Measurements from ENCODE around the gene MAD2L2.
A peak's percentile ranks its signal among the peaks of the same experiment; 100 is the strongest.

Gene MAD2L2

GRCh38 chr1:11704691-11705475 lies 23.9 kb upstream of the MAD2L2 start:
- DNase-seq = no peak

GRCh38 chr1:11704194-11704529 lies 23.2 kb upstream of the MAD2L2 start:
- DNase-seq = no peak

GRCh38 chr1:11703357-11704193 lies 22.6 kb upstream of the MAD2L2 start:
- no peak for DNase-seq

GRCh38 chr1:11701981-11702803 lies 21.2 kb upstream of the MAD2L2 start:
- DNase-seq = no peak

DNA sequence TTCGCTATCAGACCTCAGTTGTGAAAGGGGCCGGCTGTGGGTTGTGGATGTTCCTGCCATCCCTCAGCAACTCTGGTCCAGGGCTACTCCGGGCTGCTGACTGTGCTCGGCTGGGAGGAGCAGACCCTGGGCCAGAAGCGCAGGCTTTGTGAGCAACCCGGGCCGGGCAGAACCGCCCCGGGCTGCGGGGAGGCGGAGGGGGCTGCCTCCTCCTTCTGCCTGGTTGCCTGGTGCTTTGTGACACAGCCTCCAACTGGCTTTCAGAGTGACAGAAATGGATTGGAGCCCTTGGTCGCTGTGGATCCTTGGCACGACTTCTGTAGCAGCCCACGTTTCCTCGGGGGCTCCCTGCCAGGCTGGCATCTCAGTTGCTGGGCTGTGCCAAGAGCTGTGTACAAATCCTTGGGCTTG lies 20.6 kb upstream of the MAD2L2 start:
- no peak for DNase-seq

DNA sequence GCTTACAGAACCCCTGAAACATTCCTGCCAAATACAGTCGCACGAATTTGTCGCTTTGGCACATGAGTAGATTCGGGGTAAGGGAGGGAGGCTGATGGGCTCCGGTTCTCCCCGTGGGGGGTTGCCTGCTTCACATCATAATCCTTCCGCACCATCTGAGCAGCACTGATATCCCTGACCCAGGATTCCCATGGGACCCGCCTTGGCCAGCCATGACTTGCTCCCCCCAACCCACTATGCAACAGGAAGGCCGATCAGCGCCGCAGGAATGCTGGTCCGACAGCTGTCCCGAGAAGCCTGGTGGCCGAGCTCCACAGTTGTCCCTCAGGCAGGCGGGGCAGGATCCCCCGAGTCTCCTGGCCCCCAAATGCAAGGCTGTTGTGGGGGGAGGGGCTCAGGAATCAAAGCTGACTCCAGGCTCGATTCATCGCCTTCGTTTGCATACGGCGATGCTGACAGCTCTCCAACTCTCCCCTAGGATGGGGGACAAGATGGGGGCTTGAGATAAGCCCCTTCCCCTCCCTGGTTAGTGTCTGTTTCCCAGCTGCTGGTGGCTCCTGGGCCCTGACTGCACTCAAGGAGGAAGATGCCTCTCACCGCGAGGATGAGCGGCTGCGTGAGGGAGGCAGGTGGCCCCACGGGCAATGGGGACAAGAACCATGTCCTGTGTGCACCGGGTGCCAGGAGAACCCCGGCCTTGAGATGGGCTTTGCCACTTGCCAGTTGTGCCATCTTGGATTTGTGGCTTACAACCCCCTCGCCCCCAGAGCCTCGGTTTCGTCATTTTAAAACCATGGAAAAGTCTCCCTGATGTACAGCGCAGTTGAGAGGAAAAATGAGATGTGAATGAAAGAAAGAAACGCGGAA lies 19.9 kb upstream of the MAD2L2 start:
- peak; percentile 73 for DNase-seq

DNA sequence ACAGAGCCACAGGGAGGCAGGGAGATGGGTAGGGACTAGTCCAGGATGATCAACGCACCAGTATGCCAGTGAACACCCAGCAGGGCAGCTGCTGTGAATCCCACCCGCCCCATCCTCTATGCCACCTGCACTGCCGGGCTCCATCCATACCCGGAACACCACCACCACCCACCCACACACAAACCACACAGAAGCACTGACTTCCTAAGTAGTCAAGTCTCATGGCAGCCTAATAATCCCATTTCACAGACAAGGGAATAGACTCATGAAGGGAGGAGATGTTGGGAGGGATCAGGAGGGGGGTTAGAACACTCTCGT lies 16.9 kb upstream of the MAD2L2 start:
- DNase-seq = no peak

DNA sequence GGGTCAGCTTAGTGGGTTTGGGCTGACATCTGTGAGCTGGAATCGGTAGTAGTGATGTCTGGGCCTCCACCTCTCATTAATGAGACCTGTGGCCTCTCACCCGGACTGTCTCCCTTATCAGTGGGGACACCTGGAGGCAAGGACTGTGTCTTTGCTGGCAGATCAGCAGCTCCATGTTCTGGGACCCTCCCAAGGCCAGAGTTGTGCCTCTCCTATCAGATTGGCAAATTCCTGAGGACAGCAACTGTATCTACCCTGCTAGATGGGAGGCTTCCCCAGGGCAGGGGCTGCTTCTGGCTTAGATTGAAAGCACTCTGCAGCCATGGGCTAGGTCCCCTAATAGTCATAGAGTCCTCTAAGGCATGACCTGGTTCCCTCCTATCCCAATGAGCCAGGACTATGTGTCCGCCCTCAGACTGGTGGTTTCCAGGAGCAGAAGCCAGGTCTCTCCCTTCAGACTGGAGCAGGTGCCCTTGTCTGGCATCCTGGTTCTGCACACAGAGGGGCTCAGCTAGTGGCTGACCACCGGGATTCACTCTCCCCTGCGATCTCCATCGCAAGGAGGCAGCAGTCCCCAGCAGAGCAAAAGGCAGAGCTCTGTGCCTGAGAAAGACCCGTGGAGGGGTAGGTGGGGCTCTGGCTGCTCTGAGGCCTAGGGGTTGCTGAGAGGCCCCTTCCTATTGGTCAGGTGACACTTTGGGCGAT lies 16.4 kb upstream of the MAD2L2 start:
- DNase-seq = no peak

GRCh38 chr1:11695861-11696260 lies 14.9 kb upstream of the MAD2L2 start:
- DNase-seq = no peak

GRCh38 chr1:11693917-11694316 lies 13.0 kb upstream of the MAD2L2 start:
- DNase-seq = no peak

GRCh38 chr1:11693024-11693590 lies 12.2 kb upstream of the MAD2L2 start:
- DNase-seq = no peak

DNA sequence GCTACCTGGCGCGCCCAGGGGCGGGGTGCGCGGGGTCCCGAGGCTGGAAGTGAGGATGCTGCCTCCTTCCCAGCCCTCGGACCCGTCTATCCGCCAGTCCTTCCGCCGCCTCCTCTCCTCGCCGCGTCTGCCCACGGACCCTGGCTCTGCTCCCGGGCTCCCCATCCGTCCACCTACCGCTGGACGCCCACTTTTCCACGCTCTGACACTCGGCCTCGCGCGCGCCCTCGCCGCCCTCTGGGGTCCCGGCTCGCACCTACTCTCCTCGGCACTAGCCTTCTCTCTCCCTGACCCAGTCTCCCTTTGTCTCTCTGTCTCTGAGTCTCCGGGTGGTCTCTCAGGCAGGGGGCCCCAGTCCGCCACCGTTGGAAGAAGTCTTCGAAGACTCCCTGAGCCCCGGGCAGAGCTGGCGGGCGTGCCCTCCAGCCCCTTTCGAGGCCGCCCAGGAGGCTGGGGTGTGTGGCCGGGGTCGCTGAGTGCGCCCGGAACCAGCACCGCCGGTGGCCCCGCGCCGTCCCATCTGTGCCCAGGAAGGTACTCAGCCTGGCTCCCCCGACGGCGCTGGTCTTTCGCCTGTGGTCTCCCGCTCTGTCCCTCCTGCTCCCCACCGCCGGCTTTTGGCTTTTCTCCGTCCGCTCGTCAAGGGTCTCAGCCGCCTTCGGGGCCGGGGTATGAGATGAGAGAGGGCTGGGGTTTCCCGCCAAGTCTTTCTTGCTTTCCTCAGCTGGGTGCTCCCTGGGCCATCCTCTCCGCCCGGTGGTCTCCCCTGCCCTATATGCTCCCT lies 11.2 kb upstream of the MAD2L2 start:
- no peak for DNase-seq

DNA sequence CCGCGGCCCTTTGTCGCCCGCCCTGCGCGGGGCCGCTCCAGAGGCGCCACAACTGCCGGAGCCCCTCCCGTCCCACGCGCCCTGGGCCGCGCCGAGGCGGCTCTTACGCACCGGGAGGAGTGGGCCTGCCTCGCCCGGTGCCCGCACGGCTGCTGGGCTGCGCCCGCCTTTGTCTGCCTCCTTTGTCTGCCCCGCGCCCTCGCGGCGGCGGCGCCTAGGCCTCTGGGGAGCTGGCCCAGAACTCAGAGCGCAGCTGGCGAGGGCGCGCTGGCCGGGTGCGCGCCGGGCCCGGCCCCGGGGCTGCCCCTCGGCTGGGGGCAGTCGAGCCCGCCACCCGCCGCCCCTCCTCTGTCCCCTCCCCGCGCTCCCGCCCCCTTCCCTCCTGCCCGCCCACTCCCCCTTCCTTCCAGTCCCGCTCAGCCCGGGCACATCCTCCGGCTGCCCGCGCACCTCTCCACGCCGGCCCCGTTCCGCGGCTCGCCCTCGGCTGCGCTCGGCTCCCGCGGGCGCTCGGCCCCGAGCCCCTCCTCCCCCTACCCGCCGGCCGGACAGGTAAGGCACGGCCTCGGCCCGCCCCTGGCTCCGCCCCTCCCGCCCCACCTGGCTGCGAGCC lies 10.5 kb upstream of the MAD2L2 start, which contains the start of gene DRAXIN:
Gene DRAXIN, plus strand, starts transcription at position 409 of the 613 bp plus-strand sequence. CDS start 14,549 bp downstream, outside the sequence.
- no peak for DNase-seq

DNA sequence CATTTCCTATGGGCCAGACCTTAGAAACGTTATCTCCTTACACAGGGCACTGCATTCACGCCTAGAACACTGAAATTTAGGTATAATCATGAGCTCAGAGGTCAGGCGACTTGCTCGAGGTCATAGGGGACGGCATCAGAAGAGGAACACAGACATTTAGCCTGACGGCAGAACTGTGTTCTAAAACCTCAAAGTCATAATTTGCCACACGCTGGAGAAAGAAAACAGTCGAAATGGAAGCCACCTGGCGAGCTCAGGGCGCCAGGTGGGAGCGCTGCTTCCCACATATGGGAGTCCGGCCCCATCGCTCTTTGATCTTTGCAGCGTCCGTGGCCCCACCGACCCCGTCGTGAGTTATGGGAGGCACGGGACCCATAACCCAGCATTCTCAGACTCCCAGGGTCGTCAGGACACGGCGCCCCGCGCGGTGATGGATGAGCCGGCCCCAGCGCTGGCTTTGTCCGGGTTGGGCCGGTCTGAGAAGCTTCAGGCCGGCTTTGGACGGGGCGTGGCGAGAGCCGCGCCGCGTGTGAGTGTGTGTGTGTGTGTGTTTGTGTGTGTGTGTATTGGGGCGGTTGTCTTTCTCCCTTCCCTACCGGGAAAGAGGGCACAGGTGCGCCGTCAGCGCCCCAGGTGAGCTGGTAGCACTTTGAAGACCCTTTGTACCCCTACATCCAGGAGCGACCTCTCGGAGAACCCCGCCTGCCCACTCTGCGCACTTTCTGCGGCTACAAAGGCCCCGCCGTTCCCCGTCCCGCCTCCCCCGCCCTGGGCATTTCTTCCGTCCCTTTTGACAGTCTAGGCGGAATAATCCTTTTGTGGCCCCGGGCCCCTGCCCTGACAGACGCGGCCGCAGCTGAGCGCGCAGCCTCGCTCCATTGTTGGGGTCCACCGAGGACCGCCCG lies 9.7 kb upstream of the MAD2L2 start:
- no peak for DNase-seq

DNA sequence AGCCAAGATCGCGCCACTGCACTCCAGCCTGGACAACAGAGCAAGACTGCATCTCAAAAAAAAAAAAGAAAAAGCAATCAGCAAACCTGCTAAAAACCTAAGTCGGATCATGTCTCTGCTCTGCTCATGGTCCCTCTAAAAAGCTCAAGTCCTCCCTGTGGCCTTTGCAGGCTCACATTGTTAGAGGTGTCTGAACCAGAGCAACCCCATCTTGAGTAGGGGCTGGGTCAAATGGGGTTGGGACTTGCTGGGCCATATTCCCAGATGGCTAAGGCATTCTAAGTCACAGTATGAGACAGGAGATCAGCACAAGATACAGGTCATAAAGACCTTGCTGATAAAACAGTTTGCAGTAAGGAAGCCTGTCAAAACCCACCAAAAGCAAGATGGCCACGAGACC lies 7.6 kb upstream of the MAD2L2 start:
- no peak for DNase-seq

GRCh38 chr1:11685210-11685752 lies 4.3 kb upstream of the MAD2L2 start:
- no peak for DNase-seq

DNA sequence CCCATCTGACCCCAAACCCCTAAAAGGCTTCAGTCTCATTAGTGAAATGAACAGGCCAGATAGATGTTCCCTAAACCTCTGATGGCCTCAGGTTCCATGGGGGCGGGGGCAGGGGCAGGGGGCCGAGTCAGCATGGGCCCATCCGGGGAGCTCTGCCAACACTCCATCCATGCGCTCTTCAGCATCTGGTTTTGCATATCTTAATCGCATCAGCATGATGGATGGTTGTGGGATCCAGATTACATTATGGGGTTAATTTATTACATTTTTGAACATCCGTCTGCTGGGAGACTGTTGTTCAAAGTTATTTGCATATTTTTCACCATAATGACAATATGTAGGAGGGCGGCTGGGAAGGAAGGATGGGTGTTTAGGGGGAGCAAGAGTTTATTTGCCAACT lies 3.1 kb upstream of the MAD2L2 start:
- no peak for DNase-seq

GRCh38 chr1:11682799-11683198 lies 1.9 kb upstream of the MAD2L2 start:
- DNase-seq = no peak

- no peak for DNase-seq
Observed at GRCh38 chr1:11682287-11682771, 1.4 kb upstream of the MAD2L2 start.

All from NCI-H524 treated with DMSO at 0.1 percent for 48 hours (cell line).